SKM-1 treated with dmso at 0.1 percent for 144 hours (cell line): ENCODE data around the gene SCAANT1.

Experiments
- DNase-seq: peaks from one replicate; lab custom pipeline; 2025; ENCODE audit not compliant: unreplicated experiment; lab: John Stamatoyannopoulos, UW

SCAANT1 gene

DNA sequence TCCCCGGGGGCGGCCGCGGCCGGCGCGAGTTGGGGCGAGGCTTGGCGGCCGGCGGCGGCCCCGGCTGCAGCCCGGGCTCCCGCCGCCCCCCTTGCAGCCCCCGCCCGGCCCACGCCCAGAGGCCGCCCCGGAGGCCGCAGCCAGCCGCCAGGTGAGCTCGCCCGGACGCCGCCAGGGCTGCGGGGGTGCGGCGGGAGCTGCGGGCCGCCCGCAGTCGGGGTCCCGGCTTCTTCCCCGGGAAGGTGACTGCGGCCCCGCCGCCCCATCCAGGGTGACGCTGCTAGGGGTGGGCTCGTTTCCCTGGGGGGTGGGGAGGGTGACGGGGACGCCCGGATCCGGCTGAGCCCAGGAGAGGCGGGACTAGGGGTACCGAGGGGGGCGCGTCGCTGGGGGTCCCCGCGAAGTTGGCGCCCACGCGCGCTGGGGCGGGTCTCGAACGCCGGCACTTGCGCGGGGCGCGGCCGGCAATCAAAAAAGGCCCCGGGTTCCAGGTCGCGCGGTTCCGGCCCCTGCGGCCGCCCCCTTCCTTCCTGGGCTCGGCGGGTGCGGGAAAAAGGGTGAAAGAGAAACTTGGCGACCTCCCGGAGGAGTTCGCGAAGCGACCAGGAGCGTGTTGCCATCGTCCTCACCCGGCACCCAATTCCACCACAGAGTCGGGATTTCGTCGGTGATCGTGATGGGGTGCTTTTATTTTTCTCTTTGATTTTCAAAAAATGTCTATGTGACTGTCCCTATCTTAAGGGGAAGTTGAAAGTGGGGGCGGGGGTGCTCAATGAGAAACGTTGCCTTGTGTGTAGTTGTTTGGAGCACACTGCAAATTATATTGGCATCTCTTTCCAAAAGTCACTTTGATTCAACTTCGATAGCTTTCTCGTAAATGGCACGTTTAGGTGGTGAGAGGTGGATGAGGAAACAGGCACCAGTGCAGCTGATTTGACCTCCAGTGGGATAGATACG is 47.9 kb downstream of the SCAANT1 start:
- no peak for DNase-seq

- peak; percentile 50 for DNase-seq
Observed at GRCh38 chr3:63863150-63864007, 48.8 kb downstream of the SCAANT1 start, which contains the start of the genes ATXN7 and THOC7. Gene ATXN7, plus strand, starts transcription at chr3:63863867. Its CDS starts 48,732 bp downstream, at chr3:63912599. Gene THOC7, minus strand, starts transcription at chr3:63863805. Its CDS starts 15 bp downstream, at chr3:63863790.

DNA sequence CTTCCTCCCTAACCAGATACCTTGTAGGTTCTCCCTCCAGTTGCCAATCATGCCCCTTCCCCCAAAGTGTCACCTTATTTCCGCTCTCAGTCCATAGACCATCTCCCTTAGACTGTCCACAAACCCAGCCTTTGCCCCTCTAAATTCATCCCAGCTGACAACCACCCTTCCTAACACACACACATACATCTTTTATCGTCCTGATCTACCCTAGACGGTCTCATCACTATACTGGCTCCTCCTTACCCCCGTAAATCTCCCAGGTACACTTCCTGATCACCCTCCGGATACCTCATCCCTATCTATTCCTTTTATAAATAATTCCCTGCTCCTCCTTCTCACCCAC is 49.4 kb downstream of the SCAANT1 start:
- DNase-seq: no peak
